Stimulated activated CD8-positive, alpha-beta memory T cell treated with anti-CD3 and anti-CD28 coated beads, Interleukin-4, amount 100 ng/mL, for 1 hour (primary cell): ENCODE results near the gene RABEP1.

Experiments used
- DNase-seq, 2 donors: peaks; one replicate each; pipeline ENCODE4 v3.0.0-alpha.2; 2020; ENCODE audit warnings: low read depth in 2 of 2, low spot score in 1 of 2

RABEP1 gene

GRCh38 chr17:5269241-5269960 is 12.7 kb upstream of the RABEP1 start:
- DNase-seq = no peak

DNA sequence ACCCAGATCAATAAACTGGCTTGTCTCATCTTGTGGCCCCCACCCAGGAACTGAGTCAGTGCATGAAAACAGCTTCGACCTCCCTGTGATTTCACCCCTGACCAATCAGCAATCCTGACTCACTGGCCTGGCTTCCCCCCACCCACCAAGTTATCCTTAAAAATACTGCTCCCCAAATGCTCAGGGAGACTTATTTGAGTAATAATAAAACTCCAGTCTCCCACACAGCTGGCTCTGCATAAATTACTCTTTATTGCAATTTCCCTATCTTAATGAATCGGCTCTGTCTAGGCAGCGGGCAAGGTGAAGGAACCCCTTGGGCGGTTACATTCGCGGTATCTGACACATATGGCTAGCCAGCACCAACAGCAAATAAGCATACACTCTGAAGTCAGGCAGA is 9.8 kb upstream of the RABEP1 start:
- no peak for DNase-seq

- peak; percentile 7 to 19 for DNase-seq
Measured at GRCh38 chr17:5282642-5283217, 646 bp downstream of the RABEP1 start.

DNA sequence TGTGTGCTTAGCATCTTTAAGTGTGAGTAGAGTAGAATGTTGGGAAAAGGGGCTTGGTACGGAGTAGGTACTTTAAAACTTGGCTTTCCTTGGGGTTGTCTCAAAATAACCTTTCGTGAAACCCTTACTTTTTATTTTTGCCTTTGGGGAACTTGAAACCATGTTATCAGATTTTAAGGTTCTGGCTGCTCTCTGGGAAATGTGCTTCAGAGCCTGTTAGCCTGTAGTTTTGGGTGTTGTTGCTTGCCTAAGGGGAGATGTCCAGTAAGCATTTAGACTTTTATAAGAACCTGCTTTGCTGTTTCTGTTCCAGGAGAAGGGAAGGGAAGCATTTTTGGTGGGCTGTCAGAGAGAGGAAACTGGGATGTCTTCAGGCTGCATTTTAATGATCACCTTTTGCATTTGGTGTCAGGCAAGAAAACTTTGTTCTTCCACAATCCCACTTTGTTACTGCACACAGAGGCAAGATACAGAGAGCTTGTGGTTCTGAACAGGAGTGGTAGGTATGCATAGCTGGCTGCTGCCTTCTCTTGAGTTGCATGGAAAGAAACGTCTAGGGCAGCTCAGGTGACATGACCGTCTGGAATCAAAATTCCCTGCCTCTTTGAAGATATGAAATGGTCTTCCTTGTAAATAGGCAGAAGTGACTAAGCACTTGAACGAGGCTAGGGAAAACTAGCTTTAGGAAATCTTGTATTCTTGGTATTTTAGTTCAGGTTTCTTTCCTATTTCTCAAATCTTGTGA is 1.7 kb downstream of the RABEP1 start:
- no peak for DNase-seq

DNA sequence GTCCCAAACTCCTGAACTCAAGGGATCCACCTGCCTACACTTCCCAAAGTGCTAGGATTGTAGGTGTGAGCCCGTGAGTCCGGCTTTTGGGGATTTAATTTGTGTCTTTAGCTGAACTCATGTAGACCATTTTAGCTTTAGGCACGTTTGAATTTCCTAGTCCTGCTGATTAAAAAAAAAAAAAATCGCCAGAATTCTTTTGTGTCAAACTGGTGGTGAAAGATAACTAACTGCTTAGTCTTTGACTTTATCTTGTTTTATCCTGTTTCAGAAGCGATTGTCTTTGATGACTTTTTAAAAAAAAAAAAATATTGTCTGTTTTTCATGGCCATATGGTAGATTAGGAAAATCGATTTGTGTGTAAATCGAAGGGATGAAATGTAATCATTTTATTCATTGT is 2.6 kb downstream of the RABEP1 start:
- DNase-seq = no peak

DNA sequence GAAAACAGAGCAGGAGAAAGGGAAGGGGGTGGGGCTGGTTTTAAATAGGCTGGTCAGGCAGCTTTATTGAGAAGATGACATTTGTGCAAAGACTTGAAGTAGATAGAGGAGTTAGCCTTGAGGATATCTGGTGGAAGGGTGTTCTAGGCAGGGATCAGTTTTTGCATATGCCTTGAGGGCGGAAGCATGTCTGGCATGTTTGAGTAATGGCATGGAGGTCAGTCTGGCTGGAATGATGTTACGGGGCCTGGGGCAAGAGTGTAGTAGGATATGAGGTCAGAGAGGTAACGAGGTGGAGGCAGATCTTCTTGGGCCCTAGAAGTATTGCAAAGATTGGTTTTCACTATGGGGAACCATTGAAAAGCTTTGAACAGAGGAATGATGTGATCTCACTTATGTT is 4.8 kb downstream of the RABEP1 start:
- DNase-seq = no peak

GRCh38 chr17:5291683-5292350 is 9.7 kb downstream of the RABEP1 start:
- DNase-seq = no peak

DNA sequence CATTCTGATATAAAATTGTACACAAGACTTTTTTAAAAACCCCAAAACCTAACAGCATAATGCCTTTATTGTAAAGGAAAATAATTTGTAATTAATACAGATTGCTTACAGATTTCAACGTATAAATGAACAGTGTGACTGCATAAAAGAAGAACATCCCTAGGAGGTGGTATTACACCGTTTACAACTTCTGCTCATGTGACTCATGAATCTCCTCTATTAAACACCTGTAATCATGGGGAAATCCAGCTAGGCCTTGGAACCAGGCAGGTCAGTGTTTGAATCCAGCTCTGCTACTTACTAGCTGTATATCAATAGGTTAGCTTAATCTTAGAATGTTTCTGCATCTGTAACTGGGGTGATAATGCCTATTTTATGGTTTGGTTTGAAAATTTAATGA is 15.2 kb downstream of the RABEP1 start:
- no peak for DNase-seq

DNA sequence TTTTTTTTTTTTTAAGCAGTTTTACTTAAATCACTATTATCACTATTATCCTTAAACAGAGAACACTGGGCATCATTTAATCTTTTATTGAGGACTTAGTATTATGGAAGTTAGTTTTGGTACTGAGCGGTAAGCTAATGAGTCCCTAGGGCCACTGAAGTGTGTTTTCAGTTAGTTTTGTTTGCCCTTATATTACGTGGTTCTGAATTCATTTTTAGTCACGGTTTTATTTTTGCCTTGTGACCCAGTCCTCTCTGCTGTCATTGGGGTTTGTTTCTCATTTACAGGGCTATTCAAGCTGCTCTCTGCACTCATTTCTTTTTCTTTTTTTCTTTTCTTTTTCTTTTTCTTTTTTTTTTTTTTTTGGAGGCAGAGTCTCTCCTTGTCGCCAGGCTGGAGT is 17.3 kb downstream of the RABEP1 start:
- DNase-seq = no peak

- no peak for DNase-seq
Measured at GRCh38 chr17:5304636-5305035, 22.6 kb downstream of the RABEP1 start.

DNA sequence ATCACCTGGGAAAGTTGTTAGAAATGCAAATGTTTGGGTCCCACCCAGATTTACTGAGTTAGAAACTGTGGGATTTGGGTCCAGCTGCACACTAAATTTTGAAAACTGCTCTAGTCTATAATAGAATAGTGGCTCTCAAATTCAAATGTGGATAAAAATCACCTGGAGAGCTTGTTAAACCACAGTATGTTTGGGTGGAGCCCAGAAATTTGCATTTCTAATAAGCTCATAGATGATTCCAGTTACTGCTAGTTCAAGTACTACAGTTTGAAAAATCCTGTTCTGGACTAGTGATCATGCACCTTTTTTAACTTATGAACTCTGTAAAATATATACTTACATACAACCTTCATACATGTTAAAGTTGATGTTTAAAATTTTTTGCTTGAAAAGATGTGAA is 27.8 kb downstream of the RABEP1 start:
- DNase-seq = no peak

DNA sequence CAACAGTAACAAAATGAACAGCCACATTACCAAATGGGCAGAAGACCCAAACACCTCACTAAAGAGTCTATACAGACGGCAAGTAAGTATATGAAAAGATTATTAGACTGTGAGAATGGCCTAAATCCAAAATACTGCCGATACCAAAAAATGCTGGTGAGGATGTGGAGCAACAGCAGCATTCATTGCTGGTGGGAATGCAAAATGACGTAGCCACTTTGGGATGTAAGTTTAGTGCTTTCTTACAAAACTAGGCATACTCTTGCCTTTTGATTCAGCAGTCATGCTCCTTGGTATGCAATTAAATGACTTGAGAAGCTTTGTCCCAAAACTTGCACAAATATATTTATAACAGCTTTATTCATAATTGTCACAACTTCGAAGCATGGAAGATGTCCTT is 43.8 kb downstream of the RABEP1 start:
- no peak for DNase-seq

DNA sequence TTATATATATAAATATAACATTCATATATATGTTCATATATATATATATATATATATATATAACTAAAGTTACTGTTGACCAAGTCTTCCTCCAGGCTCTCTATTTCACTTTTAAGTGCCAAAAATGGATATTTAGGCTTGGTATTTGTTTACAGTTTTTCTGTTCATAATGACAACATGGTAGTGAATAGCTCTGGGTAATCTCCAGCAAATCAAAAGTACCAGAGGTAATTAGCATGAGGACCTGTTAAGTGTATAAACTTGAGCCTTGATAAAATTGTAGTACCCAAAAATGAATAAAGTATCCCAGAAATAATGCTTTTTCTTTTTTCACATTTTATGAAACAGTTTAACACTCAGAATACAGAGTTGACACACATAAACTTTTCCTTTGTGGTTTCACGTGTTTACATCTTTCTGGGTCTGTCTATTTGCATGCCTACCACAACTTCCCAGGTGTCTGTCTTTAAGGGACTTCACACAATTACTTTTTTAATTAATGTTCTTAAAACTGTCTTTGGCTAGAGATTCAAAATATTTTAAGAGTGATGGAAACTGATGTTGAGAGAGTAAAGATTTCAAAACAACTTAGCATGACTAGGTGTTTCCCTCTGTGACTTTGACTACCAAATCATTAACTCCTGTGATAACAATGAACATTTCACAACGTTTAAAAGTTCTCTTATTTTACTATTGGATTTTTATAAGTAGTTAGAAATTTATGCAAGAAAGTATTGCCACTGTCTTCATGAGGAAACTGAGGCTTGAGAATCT is 47.9 kb downstream of the RABEP1 start:
- DNase-seq = no peak

GRCh38 chr17:5330981-5331380 is 48.9 kb downstream of the RABEP1 start:
- no peak for DNase-seq

GRCh38 chr17:5331506-5331905 is 49.4 kb downstream of the RABEP1 start:
- DNase-seq = no peak

DNA sequence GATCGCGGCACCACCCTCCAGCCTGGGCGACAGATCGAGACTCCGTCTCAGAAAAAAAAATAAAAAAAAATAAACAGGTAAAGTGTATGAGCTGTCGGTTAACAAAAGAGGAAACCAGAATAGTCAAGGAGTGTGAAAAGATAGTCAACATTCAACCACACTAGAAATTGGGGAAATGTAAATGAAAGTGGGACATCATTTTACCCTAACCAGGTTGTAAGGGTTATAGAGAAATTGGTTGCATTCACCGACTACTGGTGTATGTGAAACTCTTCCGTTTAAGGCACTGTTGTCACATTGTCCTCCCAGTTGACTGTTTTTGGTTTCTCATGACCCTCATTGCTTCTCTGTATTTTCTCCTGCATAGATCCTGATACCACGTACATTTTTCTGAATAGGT is 62.8 kb downstream of the RABEP1 start:
- DNase-seq = no peak

- DNase-seq = no peak
Measured at GRCh38 chr17:5352681-5353289, 70.7 kb downstream of the RABEP1 start.

- no peak for DNase-seq
Measured at GRCh38 chr17:5354310-5354709, 72.2 kb downstream of the RABEP1 start.

DNA sequence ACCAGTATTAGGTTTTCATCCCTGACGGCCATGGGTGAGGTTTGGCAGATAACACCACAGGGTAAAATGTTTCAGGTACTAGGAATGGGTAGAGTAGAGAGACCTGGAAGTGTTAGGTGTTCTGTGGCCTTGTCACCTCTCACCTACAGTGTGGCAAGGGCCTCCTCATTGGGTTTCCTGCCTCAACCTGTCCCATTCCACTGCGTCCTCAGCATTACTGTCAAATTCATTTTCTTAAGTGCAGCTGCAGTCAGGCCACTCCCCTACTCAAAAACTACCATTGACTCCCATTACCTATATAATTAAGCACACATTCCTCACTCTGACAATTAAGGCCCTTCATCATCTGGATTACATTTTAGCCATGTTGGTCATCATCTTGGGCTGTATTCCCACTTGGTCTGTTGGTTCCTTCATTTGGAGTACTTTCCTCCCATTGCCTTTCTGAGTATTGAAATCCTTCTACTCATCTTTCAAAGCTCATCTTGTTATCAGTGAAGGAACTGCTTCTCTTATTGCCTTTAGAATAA is 72.9 kb downstream of the RABEP1 start:
- DNase-seq = no peak

DNA sequence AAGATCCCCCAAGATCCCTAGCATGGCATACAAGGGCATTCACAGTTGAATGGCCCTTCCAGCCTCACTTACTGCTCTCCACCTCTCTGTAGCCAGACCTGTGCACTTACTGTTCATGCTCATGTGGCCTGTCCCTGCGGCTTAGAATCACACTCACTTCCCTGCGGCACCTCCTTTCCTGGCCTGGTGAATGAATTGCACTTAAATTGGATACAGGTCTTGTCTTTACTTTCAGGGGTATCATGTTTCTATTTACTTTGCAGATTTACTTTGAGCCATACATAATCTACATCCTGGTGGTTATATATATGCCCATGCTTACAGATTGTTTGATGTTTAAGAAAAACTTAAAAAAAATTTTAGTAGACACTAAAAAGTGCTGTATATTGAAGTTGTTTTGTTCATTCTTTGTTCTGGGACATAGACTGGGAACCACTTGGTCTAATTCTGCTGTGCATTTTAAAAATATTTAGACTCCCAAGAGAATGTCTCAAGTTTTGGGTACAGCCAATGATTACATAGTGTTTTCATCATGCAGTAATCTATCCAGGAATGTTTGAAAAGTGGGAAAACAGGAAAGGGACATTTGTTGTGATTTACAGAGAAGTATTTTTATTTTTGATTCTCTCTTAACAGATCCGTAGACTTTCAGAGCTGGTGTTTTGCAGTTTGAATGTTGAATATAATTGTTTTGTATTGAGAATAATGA is 73.5 kb downstream of the RABEP1 start:
- DNase-seq = no peak
